MCF 10A (cell line): Measurements from ENCODE around the gene HVCN1. TPM values are rescaled to one million over a fixed set of nuclear protein-coding genes. Genes with fewer than 3 reads are reported as not detected.

Experiments
- BruUV-seq: library from RNA; stranded (reverse); fragments of 400-500 nt; replicated peaks from 2 replicates; lab custom pipeline; 2021; lab: Mats Ljungman, UMichigan
- CTCF ChIA-PET: fragments of 300-600 bp; sonication (Branson Sonifier 250); formaldehyde crosslinking; extraction: SDS; loops from one replicate; lab custom pipeline; 2021; ENCODE audit warnings: antibody characterized with exemption, inconsistent platforms; lab: Yijun Ruan, JAX
- POLR2A ChIA-PET: fragments of 300-600, 350-650 bp; sonication (Branson Sonifier 250); formaldehyde crosslinking; extraction: SDS; loops from one replicate; lab custom pipeline; 2020; ENCODE audit warnings: antibody characterized with exemption, inconsistent platforms; lab: Yijun Ruan, JAX
- DNase-seq: peaks from one replicate; pipeline ENCODE4 v3.0.0-alpha.2; 2018; ENCODE audit not compliant: unreplicated experiment
- H3K27ac Mint-ChIP-seq: one replicate; pipeline ENCODE4 v1.8.0; 2022; ENCODE audit warnings: mild to moderate bottlenecking, low read depth, mixed read lengths; ENCODE audit not compliant: unreplicated experiment
- H3K27me3 Mint-ChIP-seq: one replicate; pipeline ENCODE4 v1.8.0; 2022; ENCODE audit warnings: mixed read lengths; ENCODE audit not compliant: insufficient read depth, unreplicated experiment
- H3K36me3 Mint-ChIP-seq: one replicate; pipeline ENCODE4 v1.8.0; 2022; ENCODE audit warnings: mild to moderate bottlenecking, moderate library complexity, mixed read lengths; ENCODE audit not compliant: insufficient read depth, unreplicated experiment
- H3K4me1 Mint-ChIP-seq: one replicate; pipeline ENCODE4 v1.8.0; 2022; ENCODE audit warnings: mixed read lengths; ENCODE audit not compliant: insufficient read depth, unreplicated experiment
- H3K4me3 Mint-ChIP-seq: one replicate; pipeline ENCODE4 v1.8.0; 2022; ENCODE audit warnings: mild to moderate bottlenecking, moderate library complexity, mixed read lengths; ENCODE audit not compliant: unreplicated experiment
- H3K9me3 Mint-ChIP-seq: one replicate; pipeline ENCODE4 v1.8.0; 2022; ENCODE audit warnings: mixed read lengths; ENCODE audit not compliant: unreplicated experiment
- intact Hi-C: fragments of 100-400 bp; cut with micrococcal nuclease; formaldehyde crosslinking; loops from 2 replicates; pipeline ENCODE4 v1.14.1; 2022
- total RNA-seq: library from RNA; stranded (reverse); gene quantifications from 2 replicates; pipeline ENCODE4 v1.2.3, GENCODE V29; 2022
- TF ChIP-seq, protein P1 (sequence below): fragments of 200-600 bp; IDR thresholded peaks from one replicate; pipeline ENCODE4 v1.8.0; 2022; ENCODE audit warnings: antibody characterized with exemption, mild to moderate bottlenecking; ENCODE audit not compliant: unreplicated experiment

The HVCN1 gene
- total RNA-seq, 1 experiment from 2014 or later, result not detected

DNA sequence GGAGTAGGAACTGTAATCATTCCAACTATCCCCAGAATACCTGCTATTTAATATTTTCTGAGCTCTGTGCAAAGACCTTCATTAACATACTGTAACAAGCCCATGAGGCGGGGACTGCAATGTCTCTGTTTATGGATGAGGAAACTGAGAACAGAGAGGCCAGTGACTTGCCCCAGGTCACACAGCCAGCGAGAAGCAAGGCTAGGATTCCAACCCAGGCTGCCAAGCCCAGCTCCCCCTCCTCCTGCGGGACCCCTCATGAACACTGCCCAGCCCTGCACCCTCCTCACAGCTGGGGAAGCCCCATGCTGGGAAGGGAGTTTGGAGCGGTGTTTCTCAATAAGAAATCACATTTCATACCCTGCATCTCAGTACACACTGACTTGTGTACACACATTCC is 10.9 kb downstream of the HVCN1 start:
- Mint-ChIP-seq H3K4me3 (no peak overlapping the region), H3K27ac (no peak overlapping the region), H3K9me3 (no peaks in the 10 kb centered on the region), H3K36me3 (no peaks in the 10 kb centered on the region), H3K27me3 (peaks cover 15% of the 10 kb centered on the region), H3K4me1 (no peaks in the 10 kb centered on the region)
- no peak for DNase-seq
- no TSS peak for BruUV-seq
- TF ChIP-seq, protein P1, sequence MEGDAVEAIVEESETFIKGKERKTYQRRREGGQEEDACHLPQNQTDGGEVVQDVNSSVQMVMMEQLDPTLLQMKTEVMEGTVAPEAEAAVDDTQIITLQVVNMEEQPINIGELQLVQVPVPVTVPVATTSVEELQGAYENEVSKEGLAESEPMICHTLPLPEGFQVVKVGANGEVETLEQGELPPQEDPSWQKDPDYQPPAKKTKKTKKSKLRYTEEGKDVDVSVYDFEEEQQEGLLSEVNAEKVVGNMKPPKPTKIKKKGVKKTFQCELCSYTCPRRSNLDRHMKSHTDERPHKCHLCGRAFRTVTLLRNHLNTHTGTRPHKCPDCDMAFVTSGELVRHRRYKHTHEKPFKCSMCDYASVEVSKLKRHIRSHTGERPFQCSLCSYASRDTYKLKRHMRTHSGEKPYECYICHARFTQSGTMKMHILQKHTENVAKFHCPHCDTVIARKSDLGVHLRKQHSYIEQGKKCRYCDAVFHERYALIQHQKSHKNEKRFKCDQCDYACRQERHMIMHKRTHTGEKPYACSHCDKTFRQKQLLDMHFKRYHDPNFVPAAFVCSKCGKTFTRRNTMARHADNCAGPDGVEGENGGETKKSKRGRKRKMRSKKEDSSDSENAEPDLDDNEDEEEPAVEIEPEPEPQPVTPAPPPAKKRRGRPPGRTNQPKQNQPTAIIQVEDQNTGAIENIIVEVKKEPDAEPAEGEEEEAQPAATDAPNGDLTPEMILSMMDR, result no peak
- ChIA-PET CTCF (interaction anchor here (0.6 kb wide), 1 partner anchor 258 kb away, joined by 4 read pairs; no protein-coding TSS in a partner anchor), POLR2A (no interaction called here)
- intact Hi-C loops, result no loop called here

DNA sequence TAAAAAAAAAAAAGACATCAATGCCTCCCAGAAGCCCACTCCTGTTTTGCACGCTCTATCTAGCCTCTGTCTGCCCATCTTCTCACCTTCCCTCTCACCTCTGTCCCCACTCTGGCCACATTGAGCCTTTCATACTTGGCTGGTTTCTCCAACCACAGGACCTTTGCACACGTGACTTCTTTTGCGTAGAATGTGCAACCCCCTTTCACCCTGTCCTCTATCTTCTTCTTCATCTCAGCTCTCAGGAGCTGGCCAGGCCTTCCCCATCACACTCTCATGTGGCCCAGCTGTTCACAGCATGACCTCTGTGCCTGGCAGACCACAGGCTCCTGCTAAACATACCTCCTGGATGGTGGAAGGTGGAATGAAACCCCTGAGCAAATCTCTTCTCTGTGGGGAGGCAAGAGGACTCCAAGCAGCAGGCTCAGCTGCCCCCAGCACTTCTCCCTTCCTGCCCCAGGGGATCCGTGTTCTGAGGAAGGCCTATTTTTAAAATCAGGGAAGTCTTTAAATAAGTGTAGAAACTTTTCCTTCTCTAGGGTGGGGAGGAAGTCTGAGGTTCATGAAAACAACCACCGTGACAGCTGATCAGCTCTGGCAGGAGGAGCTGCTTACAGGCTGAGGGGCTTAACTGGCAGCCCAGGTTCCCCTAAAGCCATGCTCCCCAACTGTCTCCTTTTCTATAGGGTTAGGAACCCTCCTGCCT is 11.6 kb downstream of the HVCN1 start:
- CTCF ChIA-PET, result interaction anchor here (0.6 to 0.7 kb wide), 2 partner anchors 257 to 346 kb away, joined by 3 to 4 read pairs; no protein-coding TSS in a partner anchor

DNA sequence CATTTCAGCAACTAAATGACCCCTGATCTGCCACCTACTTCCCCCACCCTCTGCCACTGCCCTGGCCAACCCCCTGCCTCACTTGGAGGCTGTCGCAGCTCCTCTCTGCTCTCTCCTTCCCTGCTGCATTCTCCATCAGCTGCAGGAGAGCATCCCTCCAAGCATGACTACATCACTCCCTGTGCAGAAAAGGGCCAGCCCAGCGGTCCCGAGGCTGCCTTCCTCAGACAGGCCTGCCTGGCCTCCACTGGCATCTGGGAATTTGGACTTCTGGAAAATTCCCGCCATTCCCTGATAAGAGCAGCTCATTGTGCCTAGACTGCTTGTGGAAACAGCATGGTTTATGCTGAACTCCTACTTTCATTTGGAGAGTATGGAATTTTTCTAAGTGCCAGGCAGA is 12.7 kb downstream of the HVCN1 start:
- no peaks in the 10 kb centered on the region for H3K4me1 Mint-ChIP-seq
- POLR2A ChIA-PET, result no interaction called here
- CTCF ChIA-PET, result no interaction called here
- H3K27ac Mint-ChIP-seq, result no peak overlapping the region
- TF ChIP-seq, protein P1, result no peak
- no peaks in the 10 kb centered on the region for H3K36me3 Mint-ChIP-seq
- no peak for DNase-seq
- H3K27me3 Mint-ChIP-seq, result peaks cover 24% of the 10 kb centered on the region
- no peaks in the 10 kb centered on the region for H3K9me3 Mint-ChIP-seq
- no peak overlapping the region for H3K4me3 Mint-ChIP-seq
- intact Hi-C loops, result no loop called here
- no TSS peak for BruUV-seq

More for the DNA sequence above, 11.6 kb downstream of the HVCN1 start:
- H3K4me1 Mint-ChIP-seq, result no peaks in the 10 kb centered on the region
- H3K4me3 Mint-ChIP-seq, result no peak overlapping the region
- peaks cover 22% of the 10 kb centered on the region for H3K27me3 Mint-ChIP-seq
- H3K27ac Mint-ChIP-seq, result no peak overlapping the region
- no TSS peak for BruUV-seq
- H3K36me3 Mint-ChIP-seq, result no peaks in the 10 kb centered on the region
- DNase-seq, result no peak
- TF ChIP-seq, protein P1, result no peak
- POLR2A ChIA-PET, result no interaction called here
- no peaks in the 10 kb centered on the region for H3K9me3 Mint-ChIP-seq
- intact Hi-C loops, result no loop called here

DNA sequence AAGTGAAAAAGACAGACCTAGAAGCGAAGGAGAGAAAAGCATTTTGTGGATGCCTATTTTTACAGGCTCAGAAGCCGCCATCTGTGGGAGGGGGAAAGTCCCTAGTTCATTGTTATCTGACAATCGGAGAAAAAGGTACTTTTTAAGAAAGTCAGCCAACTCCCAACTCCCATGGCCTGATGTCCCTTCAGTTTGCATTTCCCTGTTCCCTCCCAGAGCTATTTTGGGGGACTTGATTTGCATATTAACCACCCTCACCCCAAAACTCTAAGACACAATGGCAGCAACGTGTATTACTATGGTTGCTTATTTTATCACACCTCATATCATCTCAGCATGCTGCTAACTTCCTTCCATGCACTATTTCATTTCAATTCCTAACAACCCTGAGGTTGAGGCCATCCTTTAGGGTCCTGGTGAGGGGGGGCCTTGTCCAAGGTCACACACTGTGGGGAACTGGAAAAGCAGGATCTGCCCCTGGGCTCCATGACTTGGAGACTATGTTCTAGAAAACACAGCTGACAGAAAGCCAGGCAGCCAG is 18.7 kb downstream of the HVCN1 start:
- intact Hi-C loops, result no loop called here
- Mint-ChIP-seq H3K9me3 (no peaks in the 10 kb centered on the region), H3K27me3 (peaks cover 43% of the 10 kb centered on the region), H3K4me3 (no peak overlapping the region), H3K4me1 (peaks cover 4% of the 10 kb centered on the region), H3K36me3 (no peaks in the 10 kb centered on the region), H3K27ac (no peak overlapping the region)
- no peak for DNase-seq
- TF ChIP-seq, protein P1, result no peak
- BruUV-seq, result no TSS peak
- ChIA-PET POLR2A (no interaction called here), CTCF (interaction anchor here (0.5 kb wide), 1 partner anchor 117 kb away, joined by 3 read pairs; no protein-coding TSS in a partner anchor)
